ENCODE data around the gene PPARA.

Gene PPARA

GRCh38 chr22:46120420-46120737, 29.9 kb upstream of the PPARA start:
- no peaks in the 10 kb centered on the region for H3K36me3 ChIP-seq (ENCODE audit: control insufficient read depth, insufficient read depth, low read length)
- no peak overlapping the region for H3K4me3 ChIP-seq (replicated peaks; ENCODE audit: low read depth, low read length)
- no peaks in the 10 kb centered on the region for H3K27me3 ChIP-seq (replicated peaks; ENCODE audit: control insufficient read depth, insufficient read depth, low read length)
- TF ChIP-seq CTCF (IDR thresholded peaks at IDR 0.05; ENCODE audit: insufficient read depth, low read length, poor library complexity, severe bottlenecking): no peak
- DNase-seq (ENCODE audit: extremely low read depth, insufficient read length): no peak

DNA sequence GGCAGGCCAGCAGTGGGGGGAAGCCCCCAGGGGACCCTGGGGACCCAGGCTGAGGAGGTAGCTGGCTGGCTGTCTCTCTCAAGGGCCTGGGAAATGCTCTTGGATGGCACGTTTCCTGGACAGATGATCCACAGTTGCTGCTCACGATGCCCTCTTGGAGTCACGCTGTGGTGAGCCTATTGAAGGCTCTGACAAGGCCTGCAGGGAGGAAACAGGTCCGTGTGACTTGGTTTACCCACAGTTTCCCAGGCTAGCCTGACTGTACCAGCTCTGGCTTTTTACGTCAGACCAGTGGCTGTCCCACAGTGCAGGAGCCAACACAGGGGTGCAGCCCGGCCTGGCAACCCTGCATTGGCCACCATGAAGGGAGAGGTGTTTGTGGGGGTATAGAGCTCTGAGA, 29.2 kb upstream of the PPARA start:
- no peaks in the 10 kb centered on the region for H3K36me3 ChIP-seq (ENCODE audit: control insufficient read depth, insufficient read depth, low read length)
- no peaks in the 10 kb centered on the region for H3K27me3 ChIP-seq (replicated peaks; ENCODE audit: control insufficient read depth, insufficient read depth, low read length)
- no peak for DNase-seq (ENCODE audit: extremely low read depth, insufficient read length)
- TF ChIP-seq CTCF (IDR thresholded peaks at IDR 0.05; ENCODE audit: insufficient read depth, low read length, poor library complexity, severe bottlenecking): no peak
- H3K4me3 ChIP-seq (replicated peaks; ENCODE audit: low read depth, low read length): no peak overlapping the region

- no peak for TF ChIP-seq CTCF (IDR thresholded peaks at IDR 0.05; ENCODE audit: insufficient read depth, low read length, poor library complexity, severe bottlenecking)
- Histone ChIP-seq H3K27me3 (replicated peaks; ENCODE audit: control insufficient read depth, insufficient read depth, low read length) (no peaks in the 10 kb centered on the region), H3K4me3 (replicated peaks; ENCODE audit: low read depth, low read length) (no peak overlapping the region), H3K36me3 (ENCODE audit: control insufficient read depth, insufficient read depth, low read length) (no peaks in the 10 kb centered on the region)
- DNase-seq (ENCODE audit: extremely low read depth, insufficient read length): no peak
Observed at GRCh38 chr22:46121523-46122287, 28.6 kb upstream of the PPARA start.

- no peak overlapping the region for H3K4me3 ChIP-seq (replicated peaks; ENCODE audit: low read depth, low read length)
- DNase-seq (ENCODE audit: extremely low read depth, insufficient read length): peak; percentile 54
- peak; percentile 92 for TF ChIP-seq CTCF (IDR thresholded peaks at IDR 0.05; ENCODE audit: insufficient read depth, low read length, poor library complexity, severe bottlenecking)
- no peaks in the 10 kb centered on the region for H3K36me3 ChIP-seq (ENCODE audit: control insufficient read depth, insufficient read depth, low read length)
- H3K27me3 ChIP-seq (replicated peaks; ENCODE audit: control insufficient read depth, insufficient read depth, low read length): no peaks in the 10 kb centered on the region
Observed at GRCh38 chr22:46122511-46122971, 27.8 kb upstream of the PPARA start.

- no peak for DNase-seq (ENCODE audit: extremely low read depth, insufficient read length)
- Histone ChIP-seq H3K4me3 (replicated peaks; ENCODE audit: low read depth, low read length) (no peak overlapping the region), H3K27me3 (replicated peaks; ENCODE audit: control insufficient read depth, insufficient read depth, low read length) (no peaks in the 10 kb centered on the region), H3K36me3 (ENCODE audit: control insufficient read depth, insufficient read depth, low read length) (no peaks in the 10 kb centered on the region)
- no peak for TF ChIP-seq CTCF (IDR thresholded peaks at IDR 0.05; ENCODE audit: insufficient read depth, low read length, poor library complexity, severe bottlenecking)
Observed at GRCh38 chr22:46122980-46123693, 27.2 kb upstream of the PPARA start.
